ENCODE measurements around the gene URB1.
"Not testable (repeated sequence)": the region's sequence is repeated elsewhere in the genome, so short reads cannot be mapped to it uniquely, and the experiment has no call there.

The URB1 gene

GRCh38 chr21:32281531-32281930, 111.3 kb downstream of the URB1 start:
- no peak for DNase-seq

GRCh38 chr21:32279377-32279680, 113.5 kb downstream of the URB1 start:
- DNase-seq, result no peak

DNA sequence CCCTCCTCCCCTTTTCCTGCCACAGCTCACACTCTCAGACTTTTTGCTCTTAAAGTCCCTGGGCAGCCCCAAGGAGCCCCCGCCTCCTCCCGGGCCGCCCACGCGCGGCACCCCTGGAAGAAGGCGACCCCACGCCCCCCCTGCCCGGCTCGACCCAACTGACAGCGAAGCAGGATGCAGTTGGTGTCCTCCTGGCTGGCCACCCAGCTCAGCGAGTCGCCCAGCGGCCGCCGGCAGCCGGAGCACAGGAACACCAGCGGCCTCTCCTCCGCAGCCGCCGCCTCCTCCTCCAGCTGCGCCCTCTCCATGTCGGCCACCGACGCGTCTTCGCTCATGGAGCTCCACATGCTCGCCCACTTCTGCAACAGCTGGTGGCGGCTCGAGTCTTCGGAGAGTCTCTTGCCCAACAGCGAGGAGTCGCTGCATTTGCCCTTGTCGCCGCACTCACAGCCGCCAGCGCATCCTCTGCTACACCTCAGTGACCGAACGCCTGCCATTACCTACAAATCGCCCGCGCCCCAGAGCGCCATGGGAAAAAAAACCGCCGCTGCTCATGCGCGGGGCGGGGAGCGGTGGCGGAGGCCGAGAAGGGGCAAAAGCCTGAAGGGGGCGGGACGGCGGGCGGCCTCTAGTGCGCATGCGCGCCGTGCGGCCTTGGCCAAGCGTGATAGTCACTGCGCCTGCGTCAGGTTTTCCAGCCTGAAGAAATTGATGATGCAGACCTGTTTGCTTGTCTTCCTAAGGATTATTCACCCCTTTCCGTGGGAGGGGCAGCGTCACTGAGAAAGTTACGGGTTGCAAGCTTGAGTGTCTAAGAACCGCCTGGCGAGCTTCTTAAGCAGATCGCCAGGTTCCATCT, 114.1 kb downstream of the URB1 start, which contains the start of gene MIS18A:
Gene MIS18A (minus strand): TSS at position 532 of the 859 bp plus-strand sequence. CDS start 35 bp downstream, at position 497.
- DNase-seq, result peak; percentile 99

DNA sequence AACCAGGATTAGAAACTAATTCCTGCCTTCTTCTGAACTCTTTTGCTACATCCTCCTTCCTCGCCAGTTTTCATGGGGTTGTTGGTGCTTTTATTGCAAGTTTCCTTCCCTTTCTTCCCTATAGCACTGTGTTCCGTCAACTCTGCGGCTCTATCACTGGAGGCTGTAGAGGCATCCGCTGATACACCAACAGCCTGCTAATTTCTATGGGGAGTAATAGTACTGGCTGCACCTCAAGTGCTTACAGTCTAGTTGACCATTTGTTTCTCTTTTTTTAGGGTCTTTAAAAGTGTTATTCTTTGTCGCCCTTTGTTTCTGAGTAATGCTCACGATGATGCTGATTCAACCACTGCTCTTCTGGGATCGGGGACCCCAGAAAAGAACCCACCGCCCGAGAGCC, 114.7 kb downstream of the URB1 start:
- DNase-seq, result no peak

DNA sequence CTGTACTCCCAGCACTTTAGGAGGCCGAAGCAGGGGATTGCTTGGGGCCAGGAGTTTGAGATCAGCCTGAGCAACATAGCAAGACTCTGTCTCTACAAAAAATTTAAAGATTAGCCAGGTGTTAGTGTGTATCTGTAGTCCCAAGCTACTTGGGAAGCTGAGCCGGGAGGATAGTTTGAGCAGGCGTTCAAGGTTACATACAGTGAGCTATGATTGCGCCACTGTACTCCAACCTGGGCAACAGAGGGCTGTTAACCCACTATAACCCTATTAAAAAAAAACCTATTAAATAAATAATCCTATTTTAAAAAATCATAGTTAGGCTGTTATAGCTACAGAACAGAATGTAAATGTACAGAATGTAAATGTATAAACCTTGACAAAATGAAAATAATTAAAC, 116.1 kb downstream of the URB1 start:
- DNase-seq, result no peak

DNA sequence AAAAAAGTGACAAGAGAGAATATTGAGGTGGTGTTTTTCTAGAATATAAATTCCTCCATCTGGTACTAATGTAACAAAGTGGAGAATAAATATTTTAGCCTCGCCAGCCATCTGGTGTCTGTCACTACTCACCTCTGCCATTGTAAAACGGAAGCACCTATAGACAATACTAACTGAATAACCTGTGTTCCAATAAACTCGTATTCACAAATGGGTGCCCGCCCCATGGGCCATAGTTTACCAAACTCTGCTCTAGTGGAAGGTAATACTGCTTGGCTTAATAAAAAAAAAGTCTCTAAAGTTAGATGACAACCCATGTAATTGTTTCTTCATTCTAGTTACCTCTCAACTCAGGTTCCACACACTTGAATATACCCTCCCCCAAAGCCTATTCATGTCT, 122.1 kb downstream of the URB1 start:
- DNase-seq, result no peak

DNA sequence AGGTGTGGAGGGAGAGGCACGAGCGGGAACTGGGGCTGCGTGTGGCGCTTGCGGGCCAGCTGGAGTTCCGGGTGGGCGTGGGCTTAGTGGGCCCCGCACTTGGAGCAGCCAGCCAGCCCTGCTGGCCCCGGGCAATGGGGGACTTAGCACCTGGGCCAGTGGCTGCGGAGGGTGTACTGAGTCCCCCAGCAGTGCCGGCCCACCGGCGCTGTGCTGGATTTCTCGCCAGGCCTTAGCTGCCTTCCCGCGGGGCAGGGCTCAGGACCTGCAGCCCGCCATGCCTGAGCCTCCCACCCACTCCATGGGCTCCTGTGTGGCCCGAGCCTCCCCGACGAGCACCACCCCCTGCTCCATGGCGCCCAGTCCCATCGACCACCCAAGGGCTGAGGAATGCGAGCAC, 127.5 kb downstream of the URB1 start:
- not testable (repeated sequence) for DNase-seq

DNA sequence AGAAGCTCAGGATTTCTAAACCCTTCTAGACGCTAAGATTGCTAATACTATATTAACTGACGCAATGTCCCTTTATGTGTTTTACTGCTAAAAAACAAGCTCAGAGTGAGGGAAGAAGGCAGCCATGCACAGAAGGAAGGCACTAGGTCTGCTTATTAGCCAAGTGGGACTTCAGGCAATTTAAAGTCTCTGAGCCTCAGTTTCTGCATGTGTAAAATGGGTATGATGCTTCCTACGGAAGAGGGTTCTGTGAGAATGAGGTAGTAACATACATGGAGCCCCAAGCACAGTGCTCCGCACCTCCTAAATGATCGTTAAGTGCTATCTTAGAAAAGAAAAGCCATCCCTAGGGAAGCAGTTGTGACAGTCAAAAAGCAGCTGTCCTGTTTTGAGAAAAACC, 130.9 kb downstream of the URB1 start:
- no peak for DNase-seq
